Keratinocyte (primary cell): ENCODE measurements around the gene CACNA1E. TPM values are rescaled to one million over a fixed set of nuclear protein-coding genes. Genes with fewer than 3 reads are reported as not detected.

Experiments used
- DNase-seq: peaks from one replicate; pipeline ENCODE4 v3.0.0-alpha.2; 2011; ENCODE audit warnings: low read depth, missing footprints, low spot score
- FAIRE-seq: peaks from 2 replicates; lab custom pipeline; 2011; peaks lifted over from hg19 to GRCh38; lab: Jason Lieb, UNC
- H2AFZ ChIP-seq: 2 replicates; pipeline ENCODE4 v1.6.0; 2012; ENCODE audit warnings: low read length, control low read depth, inconsistent platforms; ENCODE audit not compliant: control insufficient read depth
- H3K27ac ChIP-seq: 2 replicates; pipeline ENCODE4 v1.5.1; 2011; ENCODE audit warnings: low read length; ENCODE audit not compliant: control insufficient read depth, insufficient read depth
- H3K27me3 ChIP-seq: 3 replicates; pipeline ENCODE4 v1.6.0; 2011; ENCODE audit warnings: low read length; ENCODE audit not compliant: control insufficient read depth, insufficient read depth; ENCODE audit errors: extremely low read depth
- H3K36me3 ChIP-seq, 2 experiments: 2 replicates in 1 of 2; 3 replicates in 1 of 2; pipeline ENCODE4 v1.5.1; 2011; ENCODE audit warnings: low read length in 2 of 2, mild to moderate bottlenecking in 1 of 2; ENCODE audit not compliant: control insufficient read depth in 2 of 2, insufficient read depth in 2 of 2; ENCODE audit errors: extremely low read depth in 1 of 2
- H3K4me1 ChIP-seq: 3 replicates; pipeline ENCODE4 v1.5.1; 2011; ENCODE audit warnings: low read length; ENCODE audit not compliant: control insufficient read depth, insufficient read depth; ENCODE audit errors: extremely low read depth
- H3K4me2 ChIP-seq: 3 replicates; pipeline ENCODE4 v1.6.0; 2011; ENCODE audit warnings: low read depth, low read length; ENCODE audit not compliant: control insufficient read depth, insufficient read depth; ENCODE audit errors: extremely low read depth
- H3K4me3 ChIP-seq, 3 experiments: fragments of 200-600 bp in 1 of 3; sonication (generic) in 1 of 3; 2 replicates in 2 of 3; 3 replicates in 1 of 3; pipeline ENCODE4 v1.5.1; 2011 to 2016; ENCODE audit warnings: low read length in 3 of 3, mild to moderate bottlenecking in 3 of 3, control low read depth in 2 of 3, inconsistent platforms in 1 of 3, low read depth in 1 of 3, mixed read lengths in 1 of 3, mixed run types in 1 of 3, moderate library complexity in 1 of 3; ENCODE audit not compliant: control insufficient read depth in 2 of 3, insufficient read depth in 2 of 3; ENCODE audit errors: extremely low read depth in 1 of 3
- H3K79me2 ChIP-seq: 2 replicates; pipeline ENCODE4 v1.6.0; 2012; ENCODE audit warnings: low read length; ENCODE audit not compliant: control insufficient read depth, insufficient read depth
- H3K9ac ChIP-seq: 3 replicates; pipeline ENCODE4 v1.6.0; 2011; ENCODE audit warnings: low read length; ENCODE audit not compliant: control insufficient read depth, insufficient read depth; ENCODE audit errors: extremely low read depth
- H3K9me1 ChIP-seq: 3 replicates; pipeline ENCODE4 v1.6.0; 2011; ENCODE audit warnings: low read length; ENCODE audit not compliant: control insufficient read depth, insufficient read depth; ENCODE audit errors: extremely low read depth
- H3K9me3 ChIP-seq: 2 replicates; pipeline ENCODE4 v1.5.1; 2012; ENCODE audit warnings: low read depth, low read length; ENCODE audit not compliant: control insufficient read depth
- H4K20me1 ChIP-seq: 3 replicates; pipeline ENCODE4 v1.6.0; 2011; ENCODE audit warnings: low read length; ENCODE audit not compliant: control insufficient read depth, insufficient read depth; ENCODE audit errors: extremely low read depth
- EZH2 ChIP-seq: IDR thresholded peaks from one replicate; pipeline ENCODE4 v1.6.1; 2012; ENCODE audit warnings: inconsistent platforms, mild to moderate bottlenecking, low read length, moderate library complexity
- dilution Hi-C: fragments of 300-500 bp; cut with MboI; formaldehyde crosslinking; loops from one replicate; pipeline ENCODE4 v1.7.0; 2020; ENCODE audit warnings: low sequenced_read_pairs; ENCODE audit not compliant: extremely low pct_ligation_motif_present
- polyA plus RNA-seq, 5 experiments: library from polyadenylated mRNA; depleted of rRNA in 3 of 5; stranded (reverse) in 3 of 5; stranded (forward) in 1 of 5; unstranded in 1 of 5; fragments of >200 nt; gene quantifications; 1 replicate in 1 of 5; 2 replicates in 3 of 5; 3 replicates in 1 of 5; pipeline versions ENCODE4 v1.2.1 to v1.2.3, GENCODE V29; 2011 to 2012; ENCODE audit warnings: missing spikeins in 2 of 5, low read depth in 1 of 5, low replicate concordance in 1 of 5
- TF ChIP-seq, protein P1 (sequence below), 3 experiments: IDR thresholded peaks in 1 of 3; conservative IDR thresholded peaks in 1 of 3; optimal IDR thresholded peaks in 1 of 3; 2 replicates in 2 of 3; 3 replicates in 1 of 3; pipeline versions ENCODE3 to v1.5.1; 2011; ENCODE audit warnings: low read length in 3 of 3, mild to moderate bottlenecking in 3 of 3, moderate library complexity in 2 of 3, control low read depth in 1 of 3, inconsistent platforms in 1 of 3; ENCODE audit not compliant: insufficient read depth in 2 of 3; ENCODE audit errors: extremely low read depth in 1 of 3

Gene CACNA1E
- polyA plus RNA-seq, 1 donor (not counting 4 experiments of a cell fraction or from before 2014, with no cell fraction given) = not detected

DNA sequence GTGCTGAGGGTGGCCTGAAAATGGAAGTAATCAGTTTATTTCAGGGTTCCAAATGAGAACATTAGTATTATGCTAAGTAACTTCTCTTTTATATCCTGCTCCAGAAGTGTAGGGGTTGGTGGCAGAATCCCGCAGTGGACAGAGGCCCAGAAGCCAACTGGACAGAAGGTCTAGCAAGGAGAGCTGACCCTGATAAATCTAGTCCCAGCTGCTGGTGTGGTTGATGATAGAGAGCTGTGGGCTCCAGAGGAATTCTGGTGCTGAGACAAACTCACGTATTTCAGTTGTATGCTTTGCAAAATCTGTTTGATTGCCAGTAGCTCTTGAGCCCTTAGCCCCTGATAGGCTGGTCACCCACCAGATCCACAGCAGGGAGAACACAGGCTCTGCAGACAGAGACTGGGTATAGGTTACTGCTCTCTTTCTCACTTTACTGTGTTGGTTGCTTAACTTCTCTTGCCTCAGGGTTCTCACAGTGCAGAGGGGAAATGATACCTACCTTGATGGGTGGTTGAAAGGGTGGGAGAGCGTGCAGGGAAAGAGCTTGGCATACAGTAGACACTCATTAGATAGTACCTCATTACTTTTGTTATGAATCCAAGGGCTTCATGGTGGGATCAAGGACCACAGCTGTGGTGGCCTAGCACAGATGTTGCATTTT, 29.6 kb upstream of the CACNA1E start:
- H3K4me2 ChIP-seq = no peak overlapping the region
- DNase-seq (no peak), FAIRE-seq (no peak)
- no peaks in the 10 kb centered on the region for H3K9me3 ChIP-seq
- H3K4me1 ChIP-seq = peaks cover under 1% of the 10 kb centered on the region
- no peaks in the 10 kb centered on the region for H3K79me2 ChIP-seq
- H3K9me1 ChIP-seq = no peaks in the 10 kb centered on the region
- H4K20me1 ChIP-seq = no peaks in the 10 kb centered on the region
- no peak overlapping the region for H3K9ac ChIP-seq
- H3K36me3 ChIP-seq = no peaks in the 10 kb centered on the region
- TF ChIP-seq, protein P1, sequence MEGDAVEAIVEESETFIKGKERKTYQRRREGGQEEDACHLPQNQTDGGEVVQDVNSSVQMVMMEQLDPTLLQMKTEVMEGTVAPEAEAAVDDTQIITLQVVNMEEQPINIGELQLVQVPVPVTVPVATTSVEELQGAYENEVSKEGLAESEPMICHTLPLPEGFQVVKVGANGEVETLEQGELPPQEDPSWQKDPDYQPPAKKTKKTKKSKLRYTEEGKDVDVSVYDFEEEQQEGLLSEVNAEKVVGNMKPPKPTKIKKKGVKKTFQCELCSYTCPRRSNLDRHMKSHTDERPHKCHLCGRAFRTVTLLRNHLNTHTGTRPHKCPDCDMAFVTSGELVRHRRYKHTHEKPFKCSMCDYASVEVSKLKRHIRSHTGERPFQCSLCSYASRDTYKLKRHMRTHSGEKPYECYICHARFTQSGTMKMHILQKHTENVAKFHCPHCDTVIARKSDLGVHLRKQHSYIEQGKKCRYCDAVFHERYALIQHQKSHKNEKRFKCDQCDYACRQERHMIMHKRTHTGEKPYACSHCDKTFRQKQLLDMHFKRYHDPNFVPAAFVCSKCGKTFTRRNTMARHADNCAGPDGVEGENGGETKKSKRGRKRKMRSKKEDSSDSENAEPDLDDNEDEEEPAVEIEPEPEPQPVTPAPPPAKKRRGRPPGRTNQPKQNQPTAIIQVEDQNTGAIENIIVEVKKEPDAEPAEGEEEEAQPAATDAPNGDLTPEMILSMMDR (optimal IDR thresholded peaks at IDR 0.05 in 1 of 3, IDR thresholded peaks at IDR 0.05 in 1 of 3, conservative IDR thresholded peaks at IDR 0.05 in 1 of 3; ENCODE audit: extremely low read depth in 1 of 3, insufficient read depth in 2 of 3, low read length in 3 of 3) = no peak
- no peak for TF ChIP-seq EZH2
- no peak overlapping the region for H3K4me3 ChIP-seq
- dilution Hi-C loops = no loop called here
- H2AFZ ChIP-seq = no peak overlapping the region
- H3K27ac ChIP-seq = no peak overlapping the region
- H3K27me3 ChIP-seq = no peaks in the 10 kb centered on the region

GRCh38 chr1:181456551-181456950, 26.8 kb upstream of the CACNA1E start:
- Histone ChIP-seq H3K9me1 (no peaks in the 10 kb centered on the region), H3K79me2 (no peaks in the 10 kb centered on the region), H3K27me3 (no peaks in the 10 kb centered on the region), H3K9ac (no peak overlapping the region), H3K27ac (no peak overlapping the region), H3K4me2 (no peak overlapping the region), H3K36me3 (no peaks in the 10 kb centered on the region), H2AFZ (no peak overlapping the region), H4K20me1 (no peaks in the 10 kb centered on the region), H3K4me1 (peaks cover 10% of the 10 kb centered on the region), H3K9me3 (peaks cover 2% of the 10 kb centered on the region), H3K4me3 (no peak overlapping the region)
- FAIRE-seq (no peak), DNase-seq (no peak)
- dilution Hi-C loops = no loop called here
- TF ChIP-seq EZH2 = no peak
- TF ChIP-seq, protein P1 (optimal IDR thresholded peaks at IDR 0.05 in 1 of 3, IDR thresholded peaks at IDR 0.05 in 1 of 3, conservative IDR thresholded peaks at IDR 0.05 in 1 of 3; ENCODE audit: extremely low read depth in 1 of 3, insufficient read depth in 2 of 3, low read length in 3 of 3) = no peak
